HuH-7 (cell line): ENCODE measurements around the gene IGF2BP1.
"Not testable (repeated sequence)": the region's sequence is repeated elsewhere in the genome, so short reads cannot be mapped to it uniquely, and the experiment has no call there.

Experiments used
- DNase-seq: peaks from one replicate; pipeline ENCODE4 v3.0.0; 2011; ENCODE audit warnings: low spot score

The IGF2BP1 gene

GRCh38 chr17:48995974-48996721 lies 1.0 kb upstream of the IGF2BP1 start:
- DNase-seq = peak; percentile 89

GRCh38 chr17:48996722-48997102 lies 473 bp upstream of the IGF2BP1 start:
- no peak for DNase-seq

GRCh38 chr17:48997827-48998586 lies 822 bp downstream of the IGF2BP1 start:
- no peak for DNase-seq

- no peak for DNase-seq
Measured at GRCh38 chr17:48998587-48999440, 1.6 kb downstream of the IGF2BP1 start.

- no peak for DNase-seq
Measured at GRCh38 chr17:49000943-49001342, 3.8 kb downstream of the IGF2BP1 start.

- no peak for DNase-seq
Measured at GRCh38 chr17:49001671-49002070, 4.5 kb downstream of the IGF2BP1 start.

- no peak for DNase-seq
Measured at GRCh38 chr17:49002331-49002730, 5.1 kb downstream of the IGF2BP1 start.

- DNase-seq = no peak
Measured at GRCh38 chr17:49002766-49003165, 5.6 kb downstream of the IGF2BP1 start.

- no peak for DNase-seq
Measured at GRCh38 chr17:49003557-49004511, 6.6 kb downstream of the IGF2BP1 start.

GRCh38 chr17:49005140-49005539 lies 8.0 kb downstream of the IGF2BP1 start:
- no peak for DNase-seq

- DNase-seq = not testable (repeated sequence)
Measured at GRCh38 chr17:49008908-49009307, 11.7 kb downstream of the IGF2BP1 start.

- no peak for DNase-seq
Measured at GRCh38 chr17:49012769-49013255, 15.6 kb downstream of the IGF2BP1 start.

- DNase-seq = peak; percentile 83
Measured at GRCh38 chr17:49013311-49014213, 16.4 kb downstream of the IGF2BP1 start.

- DNase-seq = no peak
Measured at GRCh38 chr17:49015179-49015923, 18.2 kb downstream of the IGF2BP1 start.

- DNase-seq = no peak
Measured at GRCh38 chr17:49015924-49016774, 19.0 kb downstream of the IGF2BP1 start.

GRCh38 chr17:49016775-49017463 lies 19.7 kb downstream of the IGF2BP1 start:
- DNase-seq = no peak

GRCh38 chr17:49018116-49018612 lies 21.0 kb downstream of the IGF2BP1 start:
- no peak for DNase-seq

GRCh38 chr17:49018748-49019147 lies 21.6 kb downstream of the IGF2BP1 start:
- no peak for DNase-seq
